ENCODE results near the gene TTC33.

DNA sequence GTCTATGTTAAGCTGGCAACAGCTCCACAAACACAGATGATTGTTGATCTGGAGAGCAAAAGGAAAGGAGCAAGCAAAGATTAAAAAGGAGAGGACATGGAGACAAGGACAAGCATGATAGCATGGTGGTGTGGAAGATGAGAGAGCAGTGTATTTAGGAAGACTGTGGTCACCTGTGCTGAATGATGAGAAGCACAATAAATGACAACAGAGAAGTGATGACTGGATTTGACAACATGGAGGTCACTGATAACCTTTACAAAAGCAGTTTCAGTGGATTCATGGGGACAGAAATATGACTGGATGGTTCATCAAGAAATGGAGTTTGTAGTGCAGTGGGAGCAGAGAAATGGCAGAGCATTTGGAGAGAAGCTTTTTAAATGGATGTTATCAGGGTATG lies 20.2 kb downstream of the TTC33 start:
- no peak for TF ChIP-seq YY1 (IDR thresholded peaks at IDR 0.05; ENCODE audit: low read depth)
- no peak for TF ChIP-seq CREB1 (IDR thresholded peaks at IDR 0.05; ENCODE audit: low read depth)
- TF ChIP-seq ZBTB7A (IDR thresholded peaks at IDR 0.05; ENCODE audit: low read depth) = no peak
- TF ChIP-seq RAD21 (IDR thresholded peaks at IDR 0.05; ENCODE audit: low read depth) = no peak
- TF ChIP-seq CEBPB (IDR thresholded peaks at IDR 0.05) = no peak
- TF ChIP-seq NFIC (IDR thresholded peaks at IDR 0.05) = no peak
- TF ChIP-seq TAF1 (IDR thresholded peaks at IDR 0.05; ENCODE audit: low read depth) = no peak
- TF ChIP-seq, protein P1, sequence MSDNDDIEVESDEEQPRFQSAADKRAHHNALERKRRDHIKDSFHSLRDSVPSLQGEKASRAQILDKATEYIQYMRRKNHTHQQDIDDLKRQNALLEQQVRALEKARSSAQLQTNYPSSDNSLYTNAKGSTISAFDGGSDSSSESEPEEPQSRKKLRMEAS (IDR thresholded peaks at IDR 0.05) = no peak
- TF ChIP-seq REST (IDR thresholded peaks at IDR 0.05; ENCODE audit: low read depth) = no peak
- no peak for TF ChIP-seq FOXM1 (IDR thresholded peaks at IDR 0.05; ENCODE audit: borderline replicate concordance, low read depth)
- no peak for TF ChIP-seq EP300 (IDR thresholded peaks at IDR 0.05; ENCODE audit: borderline replicate concordance)
- no peak for TF ChIP-seq EGR1 (IDR thresholded peaks at IDR 0.05)
